Calu3 (cell line): Measurements from ENCODE around the gene SRSF12. TPM values are rescaled to one million over a fixed set of nuclear protein-coding genes. Genes with fewer than 3 reads are reported as not detected.
"Not testable (repeated sequence)": the region's sequence is repeated elsewhere in the genome, so short reads cannot be mapped to it uniquely, and the experiment has no call there.

Experiments
- BruUV-seq: library from RNA; stranded (reverse); fragments of 400-500 nt; replicated peaks from 2 replicates; lab custom pipeline; 2021; lab: Mats Ljungman, UMichigan
- CTCF ChIA-PET: fragments of 300-600 bp; sonication (Branson Sonifier 250); formaldehyde crosslinking; loops from one replicate; lab custom pipeline; 2022; ENCODE audit warnings: antibody characterized with exemption; lab: Charles Lee
- DNase-seq: peaks from one replicate; pipeline ENCODE4 v3.0.0; 2022
- H3K27ac Mint-ChIP-seq: one replicate; pipeline ENCODE4 v1.8.0; 2022; ENCODE audit warnings: mixed read lengths; ENCODE audit not compliant: unreplicated experiment
- H3K27me3 Mint-ChIP-seq: one replicate; pipeline ENCODE4 v1.8.0; 2022; ENCODE audit warnings: mixed read lengths; ENCODE audit not compliant: unreplicated experiment
- H3K36me3 Mint-ChIP-seq: one replicate; pipeline ENCODE4 v1.8.0; 2022; ENCODE audit warnings: mild to moderate bottlenecking, moderate library complexity, mixed read lengths; ENCODE audit not compliant: insufficient read depth, unreplicated experiment
- H3K4me1 Mint-ChIP-seq: one replicate; pipeline ENCODE4 v1.8.0; 2022; ENCODE audit warnings: mild to moderate bottlenecking, low read depth, mixed read lengths; ENCODE audit not compliant: unreplicated experiment
- H3K4me3 Mint-ChIP-seq: one replicate; pipeline ENCODE4 v1.8.0; 2022; ENCODE audit warnings: mild to moderate bottlenecking, low read depth, moderate library complexity, mixed read lengths; ENCODE audit not compliant: unreplicated experiment
- H3K9me3 Mint-ChIP-seq: one replicate; pipeline ENCODE4 v1.8.0; 2022; ENCODE audit warnings: low read depth, mixed read lengths; ENCODE audit not compliant: unreplicated experiment
- intact Hi-C: fragments of 100-400 bp; cut with micrococcal nuclease; formaldehyde crosslinking; loops from one replicate; pipeline ENCODE4 v1.10.0; 2022; ENCODE audit not compliant: unreplicated experiment
- total RNA-seq: library from RNA; stranded (reverse); gene quantifications from 2 replicates; pipeline ENCODE4 v1.2.3, GENCODE V29; 2022
- TF ChIP-seq, protein P1 (sequence below): fragments of 200-600 bp; IDR thresholded peaks from one replicate; pipeline ENCODE4 v1.8.0; 2022; ENCODE audit warnings: antibody characterized with exemption; ENCODE audit not compliant: unreplicated experiment

The SRSF12 gene
- total RNA-seq, 1 experiment from 2014 or later, result 1.8 TPM

DNA sequence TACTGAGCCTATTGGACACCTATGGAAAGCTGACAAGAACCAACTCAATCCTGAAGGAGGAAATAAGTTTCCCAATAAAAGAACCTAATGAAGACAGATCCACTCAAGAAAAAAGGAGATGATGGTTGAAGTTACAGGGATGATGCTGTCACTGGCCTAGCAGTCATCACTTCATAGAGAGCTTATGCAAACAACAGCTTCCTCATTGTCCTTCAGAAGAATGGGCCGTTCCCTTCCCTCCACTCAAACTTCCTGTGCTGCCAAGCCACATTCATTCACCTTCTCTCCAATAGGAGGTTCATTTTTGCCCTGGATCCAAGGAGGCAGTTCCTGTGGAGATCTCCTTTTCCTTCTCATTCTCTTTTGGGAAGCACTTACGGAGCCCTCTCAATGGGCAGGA lies 14.2 kb upstream of the SRSF12 start:
- no peak for DNase-seq
- BruUV-seq, result no TSS peak
- H3K27me3 Mint-ChIP-seq, result no peaks in the 10 kb centered on the region

DNA sequence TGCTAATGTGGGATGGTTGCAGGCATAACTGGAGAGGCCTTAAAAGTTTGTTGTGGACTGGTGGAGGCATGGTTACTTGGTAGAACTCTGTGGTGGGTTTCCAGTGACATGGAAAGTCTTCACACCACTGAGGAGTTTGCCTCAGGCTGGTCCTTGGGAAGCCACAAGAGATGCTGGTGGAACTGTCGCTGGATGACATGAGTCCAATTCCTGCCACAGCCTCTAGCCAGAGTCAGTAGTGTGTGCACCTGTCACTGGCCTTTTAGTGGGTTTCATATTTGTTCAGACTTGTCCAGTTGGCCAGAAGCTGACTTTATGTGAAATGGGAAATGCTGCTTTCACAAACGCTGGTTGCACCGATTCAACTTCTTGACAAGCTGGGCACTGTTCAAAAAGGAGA lies 13.7 kb upstream of the SRSF12 start:
- intact Hi-C loops, result no loop called here
- no peaks in the 10 kb centered on the region for H3K27me3 Mint-ChIP-seq
- CTCF ChIA-PET, result no interaction called here

More for the DNA sequence above, 14.2 kb upstream of the SRSF12 start:
- intact Hi-C loops, result no loop called here
- Mint-ChIP-seq H3K36me3 (no peaks in the 10 kb centered on the region), H3K4me3 (no peak overlapping the region), H3K27ac (no peak overlapping the region), H3K9me3 (no peaks in the 10 kb centered on the region), H3K4me1 (no peaks in the 10 kb centered on the region)
- CTCF ChIA-PET, result no interaction called here
- TF ChIP-seq, protein P1, sequence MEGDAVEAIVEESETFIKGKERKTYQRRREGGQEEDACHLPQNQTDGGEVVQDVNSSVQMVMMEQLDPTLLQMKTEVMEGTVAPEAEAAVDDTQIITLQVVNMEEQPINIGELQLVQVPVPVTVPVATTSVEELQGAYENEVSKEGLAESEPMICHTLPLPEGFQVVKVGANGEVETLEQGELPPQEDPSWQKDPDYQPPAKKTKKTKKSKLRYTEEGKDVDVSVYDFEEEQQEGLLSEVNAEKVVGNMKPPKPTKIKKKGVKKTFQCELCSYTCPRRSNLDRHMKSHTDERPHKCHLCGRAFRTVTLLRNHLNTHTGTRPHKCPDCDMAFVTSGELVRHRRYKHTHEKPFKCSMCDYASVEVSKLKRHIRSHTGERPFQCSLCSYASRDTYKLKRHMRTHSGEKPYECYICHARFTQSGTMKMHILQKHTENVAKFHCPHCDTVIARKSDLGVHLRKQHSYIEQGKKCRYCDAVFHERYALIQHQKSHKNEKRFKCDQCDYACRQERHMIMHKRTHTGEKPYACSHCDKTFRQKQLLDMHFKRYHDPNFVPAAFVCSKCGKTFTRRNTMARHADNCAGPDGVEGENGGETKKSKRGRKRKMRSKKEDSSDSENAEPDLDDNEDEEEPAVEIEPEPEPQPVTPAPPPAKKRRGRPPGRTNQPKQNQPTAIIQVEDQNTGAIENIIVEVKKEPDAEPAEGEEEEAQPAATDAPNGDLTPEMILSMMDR, result no peak

DNA sequence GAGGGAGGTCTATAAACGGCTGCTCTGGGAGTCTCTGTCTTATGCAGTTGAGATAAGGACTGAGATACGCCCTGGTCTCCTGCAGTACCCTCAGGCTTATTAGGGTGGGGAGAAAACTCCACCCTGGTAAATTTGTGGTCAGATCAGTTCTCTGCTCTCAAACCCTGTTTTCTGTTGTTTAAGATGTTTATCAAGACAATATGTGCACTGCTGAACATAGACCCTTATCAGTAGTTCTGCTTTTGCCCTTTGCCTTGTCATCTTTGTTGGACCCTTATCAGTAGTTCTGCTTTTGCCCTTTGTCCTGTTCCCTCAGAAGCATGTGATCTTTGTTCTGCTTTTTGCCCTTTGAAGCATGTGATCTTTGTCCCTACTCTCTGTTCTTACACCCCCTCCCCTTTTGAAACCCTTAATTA lies 10.4 kb upstream of the SRSF12 start:
- H3K4me3 Mint-ChIP-seq, intact Hi-C loops, H3K4me1 Mint-ChIP-seq, H3K27ac Mint-ChIP-seq, H3K27me3 Mint-ChIP-seq, H3K36me3 Mint-ChIP-seq, CTCF ChIA-PET, H3K9me3 Mint-ChIP-seq, DNase-seq, BruUV-seq: not testable (repeated sequence)

More for the DNA sequence above, 13.7 kb upstream of the SRSF12 start:
- Mint-ChIP-seq H3K27ac (no peak overlapping the region), H3K9me3 (no peaks in the 10 kb centered on the region), H3K36me3 (no peaks in the 10 kb centered on the region), H3K4me1 (no peaks in the 10 kb centered on the region), H3K4me3 (no peak overlapping the region)
- DNase-seq, result no peak
- no TSS peak for BruUV-seq
- TF ChIP-seq, protein P1, result no peak

DNA sequence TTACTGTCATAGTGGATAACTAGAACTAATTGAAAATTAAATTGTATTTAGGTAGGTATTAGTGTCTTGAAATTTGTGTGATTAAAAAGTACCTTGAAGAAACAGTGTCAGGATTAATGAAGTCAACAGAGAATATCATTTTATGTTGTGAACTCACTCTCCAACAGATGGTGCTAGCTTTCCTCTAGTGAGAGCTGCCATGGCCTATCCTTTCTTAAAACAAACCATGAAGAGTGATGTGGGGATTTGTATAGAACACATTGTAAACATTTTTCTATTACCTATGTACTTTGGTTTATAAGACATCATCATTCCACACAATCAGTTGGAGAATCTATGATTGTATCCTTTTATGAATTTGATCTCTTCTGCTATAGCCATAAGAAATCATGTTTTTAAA lies 4.8 kb upstream of the SRSF12 start:
- Mint-ChIP-seq H3K27me3 (no peaks in the 10 kb centered on the region), H3K36me3 (no peaks in the 10 kb centered on the region), H3K4me3 (no peak overlapping the region), H3K4me1 (peaks cover 23% of the 10 kb centered on the region), H3K27ac (no peak overlapping the region), H3K9me3 (peaks cover 2% of the 10 kb centered on the region)
- TF ChIP-seq, protein P1, result peak; percentile 28
- no TSS peak for BruUV-seq
- intact Hi-C loops, result loop anchor here (1.0 to 5.0 kb wide), 5 partner anchors 18 to 247 kb away; partner anchors contain the start of gene PNRC1
- DNase-seq, result peak; percentile 11
- CTCF ChIA-PET, result interaction anchor here (1.0 to 1.6 kb wide), 4 partner anchors 17 to 175 kb away, joined by 3 to 5 read pairs (median 4); no protein-coding TSS in a partner anchor

DNA sequence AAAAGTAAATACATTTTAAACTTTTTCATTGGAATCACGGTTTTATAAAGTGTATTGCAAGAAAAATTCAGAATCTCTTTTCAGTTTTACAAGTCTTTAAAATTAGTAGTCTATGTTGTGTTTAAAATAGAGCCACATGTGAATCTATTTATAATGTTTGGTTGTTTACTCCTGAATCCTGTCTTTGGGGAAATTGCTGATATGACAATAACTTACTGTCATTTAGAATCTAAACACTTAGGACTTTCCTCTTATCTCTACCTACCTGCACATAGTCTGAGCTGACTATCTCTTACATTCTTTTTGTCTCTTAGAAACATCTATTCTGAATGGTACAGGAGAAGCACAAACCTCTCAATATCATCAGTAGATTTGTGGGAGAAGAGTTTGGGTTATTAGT lies 4.1 kb upstream of the SRSF12 start:
- Mint-ChIP-seq H3K9me3 (peaks cover 2% of the 10 kb centered on the region), H3K36me3 (peaks cover 6% of the 10 kb centered on the region), H3K4me3 (no peak overlapping the region), H3K27ac (no peak overlapping the region), H3K27me3 (no peaks in the 10 kb centered on the region), H3K4me1 (peaks cover 26% of the 10 kb centered on the region)
- intact Hi-C loops, result loop anchor here (1.0 to 5.0 kb wide), 5 partner anchors 19 to 247 kb away; partner anchors contain the start of gene PNRC1
- DNase-seq, result no peak
- TF ChIP-seq, protein P1, result no peak
- CTCF ChIA-PET, result interaction anchor here (0.6 to 1.6 kb wide), 4 partner anchors 17 to 176 kb away, joined by 3 to 6 read pairs (median 4); no protein-coding TSS in a partner anchor
- BruUV-seq, result no TSS peak
